GM21723 (cell line): ENCODE results near the gene SNX13.
A peak's percentile ranks its signal among the peaks of the same experiment; 100 is the strongest.

Experiments
- ATAC-seq: cut with Tn5 transposase; IDR thresholded peaks from one replicate; pipeline ENCODE4 v1.9.1; 2021; ENCODE audit warnings: mild to moderate bottlenecking, moderate library complexity; ENCODE audit not compliant: unreplicated experiment

The SNX13 gene

GRCh38 chr7:17940302-17940883 lies at the start of gene SNX13:
Gene SNX13 (minus strand): TSS chr7:17940494. CDS start chr7:17940295, 199 bp downstream.
- peak; percentile 94 for ATAC-seq

- ATAC-seq: no peak
Measured at GRCh38 chr7:17989546-17989945, 49.3 kb upstream of the SNX13 start.

DNA sequence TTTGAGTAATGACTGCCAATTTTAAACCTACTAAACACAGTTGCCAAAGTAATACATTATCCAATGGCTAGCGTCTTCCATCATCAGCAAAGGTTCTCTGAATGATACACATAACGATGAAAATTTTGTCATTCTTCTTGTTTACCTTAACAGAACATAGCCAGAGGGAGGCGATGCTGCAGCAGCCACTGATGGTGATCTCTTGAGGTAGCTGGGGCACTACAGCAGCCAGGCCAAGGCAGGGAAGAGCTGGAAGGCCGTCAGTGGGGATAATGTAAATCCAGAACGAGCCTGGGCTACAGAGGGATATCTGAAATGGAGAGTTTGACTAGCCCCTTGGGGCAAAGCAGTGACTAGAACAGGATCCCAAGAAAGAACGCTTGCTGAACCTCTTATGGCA lies 48.6 kb upstream of the SNX13 start:
- no peak for ATAC-seq

DNA sequence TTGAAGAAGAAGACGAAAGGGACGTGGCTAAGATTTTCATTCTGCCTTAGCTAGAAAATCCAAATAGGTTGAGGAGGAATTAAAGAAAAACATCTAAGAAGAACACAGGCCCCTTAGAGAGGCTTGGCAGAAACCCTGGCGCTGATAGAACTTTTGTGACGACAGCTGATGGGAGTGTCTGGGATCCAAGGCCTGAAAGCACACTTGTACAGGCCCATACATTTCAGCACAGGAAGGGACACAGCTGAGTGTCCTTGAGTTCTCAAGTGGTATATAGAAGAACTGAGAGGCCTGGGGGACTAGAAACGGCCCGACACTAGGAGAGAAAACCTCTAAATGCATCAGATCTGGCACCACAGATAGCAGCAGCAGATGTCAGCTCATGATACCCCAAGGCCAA lies 47.8 kb upstream of the SNX13 start:
- no peak for ATAC-seq

GRCh38 chr7:17986851-17987250 lies 46.6 kb upstream of the SNX13 start:
- no peak for ATAC-seq

DNA sequence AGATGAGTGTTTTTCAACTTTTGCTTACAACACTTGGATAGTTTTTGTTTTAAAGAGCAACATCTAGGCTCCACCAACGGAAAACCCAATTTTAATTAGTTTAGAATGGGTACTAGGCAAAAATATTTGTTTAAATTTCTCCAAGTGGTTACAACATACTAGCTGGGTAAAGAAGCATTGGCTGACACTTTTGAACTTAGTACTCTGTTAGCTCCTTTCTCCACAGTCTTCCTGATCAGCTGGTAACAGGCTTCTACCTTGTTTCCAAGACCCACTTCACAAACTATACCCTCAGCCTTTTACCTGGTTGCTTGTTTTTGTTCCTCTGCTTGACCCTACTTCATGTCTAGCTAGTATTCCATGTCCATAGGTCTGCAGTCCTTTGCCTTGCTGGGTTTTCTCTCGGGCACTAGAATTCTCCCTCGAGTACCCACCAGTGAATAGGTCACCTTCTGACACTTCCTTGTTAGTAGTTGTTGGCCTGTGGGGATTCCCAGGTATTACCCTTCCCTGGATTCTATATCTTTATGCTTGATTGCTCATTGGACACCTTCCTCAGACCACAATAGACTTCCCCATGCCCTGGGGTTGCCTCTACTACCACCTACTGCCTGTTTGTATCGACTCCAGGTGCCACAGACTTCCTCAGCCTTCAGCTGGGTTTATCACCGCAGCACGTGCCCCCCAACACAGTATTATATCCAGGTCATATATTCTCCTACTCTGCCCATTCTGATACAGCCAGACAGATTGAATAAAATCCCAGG lies 45.4 kb upstream of the SNX13 start:
- ATAC-seq: no peak

DNA sequence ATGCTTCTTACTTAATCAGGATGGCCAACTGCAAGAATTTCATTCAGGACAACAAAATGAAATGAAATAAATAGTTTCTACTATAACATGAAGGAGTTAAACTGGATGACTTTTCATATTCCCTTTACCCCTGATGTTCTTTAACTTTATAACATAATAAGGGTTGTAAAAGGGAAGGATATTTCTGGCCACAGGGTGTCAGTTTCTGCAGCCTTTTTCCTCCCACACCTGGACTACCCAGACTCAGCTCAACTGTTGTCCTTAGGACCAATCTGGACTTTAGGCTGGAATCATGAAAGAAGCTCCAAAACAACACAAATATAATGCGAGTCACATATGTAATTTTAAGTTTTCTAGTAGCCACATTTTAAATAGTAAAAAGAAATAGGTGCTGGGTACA lies 44.0 kb upstream of the SNX13 start:
- no peak for ATAC-seq

DNA sequence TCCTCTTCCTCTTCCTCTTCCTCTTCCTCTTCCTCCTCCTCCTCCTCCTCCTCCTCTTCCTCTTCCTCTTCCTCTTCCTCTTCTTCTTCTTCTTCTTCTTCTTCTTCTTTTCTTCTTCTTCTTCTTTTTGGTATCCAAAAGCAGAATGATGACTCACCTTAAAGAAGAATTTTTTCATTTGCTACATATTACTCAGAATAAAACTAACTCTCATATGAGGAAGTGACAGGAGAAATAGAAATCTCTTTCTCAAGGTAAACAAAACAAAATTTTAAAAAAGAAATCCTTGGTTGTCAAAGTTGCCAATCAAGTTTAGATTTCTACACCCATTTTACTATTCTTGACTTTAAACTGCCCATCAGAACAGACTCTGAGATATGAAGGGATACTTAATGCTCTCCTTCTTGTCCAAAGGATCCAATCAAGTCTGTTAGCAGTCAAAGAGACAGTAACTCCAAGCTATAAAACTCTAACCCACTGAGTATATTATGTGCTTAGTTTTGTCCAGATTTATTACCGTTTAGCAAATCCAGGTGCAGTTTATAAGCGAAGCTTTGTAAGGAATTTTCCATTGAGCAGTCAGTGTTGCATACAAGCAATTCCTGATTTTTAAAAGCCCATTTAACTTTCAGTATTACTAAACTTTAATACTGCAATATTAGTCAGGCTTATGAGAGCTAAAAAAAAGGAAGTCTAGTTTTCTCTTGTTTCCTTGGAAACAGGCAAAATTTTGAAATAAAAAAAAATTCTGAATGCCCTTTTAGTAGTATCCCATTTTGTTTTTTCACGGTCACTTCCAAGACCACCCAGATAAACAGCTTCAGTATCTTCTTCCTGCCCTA lies 43.1 kb upstream of the SNX13 start:
- ATAC-seq: no peak

DNA sequence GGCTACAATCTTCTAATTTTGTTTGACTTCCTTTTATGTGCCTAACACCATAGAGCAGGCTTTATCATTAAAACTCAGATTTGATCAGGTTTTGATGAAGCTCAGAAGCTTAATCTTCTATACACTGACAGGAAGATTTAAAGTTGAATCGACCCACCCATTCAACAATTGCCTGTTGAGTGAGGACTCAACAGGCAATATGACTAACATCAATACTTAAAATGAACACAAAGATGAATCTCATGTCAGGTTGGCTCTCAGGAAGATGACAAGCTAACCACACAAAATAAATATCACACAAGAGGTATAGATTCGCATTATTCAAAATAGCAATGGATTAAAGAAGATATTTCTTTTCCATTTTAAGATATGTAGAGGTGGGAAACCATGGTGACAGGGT lies 36.7 kb upstream of the SNX13 start:
- ATAC-seq: no peak

- ATAC-seq: no peak
Measured at GRCh38 chr7:17971411-17971810, 31.1 kb upstream of the SNX13 start.

GRCh38 chr7:17968791-17969715 lies 28.8 kb upstream of the SNX13 start:
- no peak for ATAC-seq

- no peak for ATAC-seq
Measured at GRCh38 chr7:17966706-17967105, 26.4 kb upstream of the SNX13 start.

GRCh38 chr7:17965603-17966002 lies 25.3 kb upstream of the SNX13 start:
- no peak for ATAC-seq

GRCh38 chr7:17963281-17963680 lies 23.0 kb upstream of the SNX13 start:
- no peak for ATAC-seq

GRCh38 chr7:17962652-17963051 lies 22.4 kb upstream of the SNX13 start:
- ATAC-seq: no peak

DNA sequence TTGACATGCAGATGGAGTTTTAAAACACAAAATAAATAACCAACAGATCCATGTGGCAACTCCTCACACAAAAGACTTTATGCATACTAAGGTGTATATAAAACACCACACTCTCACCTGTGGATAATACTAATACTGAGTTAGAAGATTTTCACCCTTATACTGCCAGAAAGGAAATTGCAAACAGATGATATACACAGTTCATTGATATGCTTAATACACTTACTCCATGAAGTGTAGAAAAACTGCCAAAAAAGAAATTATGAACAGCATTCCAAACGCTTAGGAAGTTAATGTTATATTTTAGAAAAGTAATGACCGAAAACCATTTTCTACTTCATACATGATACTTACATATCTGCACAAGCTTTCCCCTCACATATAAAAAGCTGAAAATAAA lies 17.6 kb upstream of the SNX13 start:
- no peak for ATAC-seq

DNA sequence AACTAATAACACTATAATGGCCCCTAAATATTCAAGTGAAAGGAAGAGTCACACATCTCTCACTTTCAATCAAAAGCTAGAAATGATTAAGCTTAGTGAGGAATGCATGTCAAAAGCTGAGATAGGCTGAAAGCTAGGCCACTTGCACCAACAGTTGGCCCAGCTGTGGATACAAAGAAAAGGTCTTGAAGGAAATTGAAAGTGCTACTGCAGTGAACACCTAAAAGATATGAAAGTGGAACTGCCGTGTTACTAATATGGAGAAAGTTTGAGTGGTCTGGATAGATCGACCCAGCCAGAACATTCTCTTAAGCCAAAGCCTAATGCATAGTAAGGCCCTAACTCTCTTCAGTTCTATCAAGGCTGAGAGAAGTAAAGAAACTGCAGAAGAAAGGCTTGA lies 12.1 kb upstream of the SNX13 start:
- peak; percentile 100 for ATAC-seq

GRCh38 chr7:17951742-17952254 lies 11.5 kb upstream of the SNX13 start:
- ATAC-seq: no peak

GRCh38 chr7:17948526-17949238 lies 8.4 kb upstream of the SNX13 start:
- ATAC-seq: no peak

GRCh38 chr7:17947620-17948019 lies 7.3 kb upstream of the SNX13 start:
- ATAC-seq: no peak
